Tibial nerve (tissue), 4 donors: ENCODE measurements around the gene STK39. TPM values are rescaled to one million over a fixed set of nuclear protein-coding genes. Genes with fewer than 3 reads are reported as not detected.

Experiments used
- DNase-seq, 2 donors: peaks; one replicate each; pipeline ENCODE4 v3.0.0-alpha.2; 2019; ENCODE audit warnings: low spot score in 2 of 2
- H3K27ac ChIP-seq, 4 donors: fragments of 200-600 bp; sonication (generic) in 3 of 4; one replicate each; pipeline ENCODE4 v1.5.1; 2017 to 2019; ENCODE audit warnings: mild to moderate bottlenecking in 1 of 4
- H3K27me3 ChIP-seq, 2 donors: fragments of 200-600 bp; sonication (generic) in 1 of 2; one replicate each; pipeline versions ENCODE4 v1.5.1 to v1.6.0; 2017 to 2019
- H3K36me3 ChIP-seq, 3 donors: fragments of 200-600 bp; sonication (generic); one replicate each; pipeline ENCODE4 v1.5.1; 2018 to 2019
- H3K4me1 ChIP-seq, 4 donors: fragments of 200-600 bp; sonication (generic) in 3 of 4; one replicate each; pipeline ENCODE4 v1.5.1; 2017 to 2019
- H3K4me3 ChIP-seq, 4 donors: fragments of 200-600 bp; sonication (generic) in 3 of 4; one replicate each; pipeline ENCODE4 v1.5.1; 2017 to 2019; ENCODE audit warnings: mild to moderate bottlenecking in 1 of 4, moderate library complexity in 1 of 4
- H3K9me3 ChIP-seq, 4 donors: fragments of 200-600 bp; sonication (generic) in 3 of 4; one replicate each; pipeline ENCODE4 v1.5.1; 2017 to 2019
- CTCF ChIP-seq, 5 experiments: fragments of 200-600 bp in 3 of 5; fragments of 450-650 bp in 2 of 5; sonication (generic) in 3 of 5; IDR thresholded peaks; one replicate each; pipeline ENCODE4 v1.5.1; 2016 to 2019; ENCODE audit warnings: antibody characterized with exemption in 5 of 5, mild to moderate bottlenecking in 3 of 5, moderate library complexity in 2 of 5
- EP300 ChIP-seq, 2 donors: sonication (generic); formaldehyde crosslinking; IDR thresholded peaks; one replicate each; pipeline ENCODE4 v1.6.1; 2017; ENCODE audit warnings: antibody characterized with exemption in 2 of 2, mild to moderate bottlenecking in 1 of 2
- POLR2A ChIP-seq, 2 donors: fragments of 450-650 bp; IDR thresholded peaks; one replicate each; pipeline ENCODE4 v1.6.1; 2017; ENCODE audit warnings: antibody characterized with exemption in 2 of 2, mild to moderate bottlenecking in 2 of 2, moderate library complexity in 2 of 2
- WGBS, 2 donors: methylation state at CpG; one replicate each; pipeline ENCODE4 v1.1.5; 2018; 5-methylcytosine and 5-hydroxymethylcytosine counted together
- total RNA-seq, 4 donors: library from RNA; depleted of rRNA; stranded (reverse); fragments of >200 nt; gene quantifications; one replicate each; pipeline ENCODE4 v1.1.0, GENCODE V29; 2016

STK39 gene
- total RNA-seq, 4 donors from 2014 or later, result 8.5 to 13.5 (median 12.0) TPM

DNA sequence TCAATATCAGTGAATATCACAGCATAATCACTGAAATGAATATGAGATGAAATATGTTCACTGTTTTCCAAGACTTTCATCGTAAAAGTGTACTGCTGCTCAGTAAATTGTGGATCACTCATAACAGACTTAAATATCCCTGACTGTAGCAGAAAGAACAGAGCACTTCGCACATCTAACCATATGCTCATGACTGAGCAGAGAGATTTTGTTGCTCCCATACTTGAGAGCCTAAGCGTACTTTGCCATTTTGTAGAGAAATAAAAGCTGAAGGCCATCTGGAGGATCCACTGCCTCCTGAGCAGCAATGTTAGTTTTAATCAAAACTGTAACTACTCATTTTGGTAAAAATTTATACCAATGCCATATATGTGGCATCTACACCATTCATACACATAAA is 243.5 kb downstream of the STK39 start:
- Histone ChIP-seq H3K4me1 (no peaks in the 10 kb centered on the region), H3K36me3 (peaks cover 0 to 13% (median 0%) of the 10 kb centered on the region in 3 donors), H3K27me3 (no peaks in the 10 kb centered on the region), H3K9me3 (no peaks in the 10 kb centered on the region), H3K4me3 (no peak overlapping the region), H3K27ac (no peak overlapping the region)
- DNase-seq, result no peak
- WGBS, 2 donors, result 80 to 85% methylated on average over 3 of the region's 3 CpGs
- TF ChIP-seq POLR2A (IDR thresholded peaks at IDR 0.05), result no peak
- TF ChIP-seq CTCF (IDR thresholded peaks at IDR 0.05), result no peak
- no peak for TF ChIP-seq EP300 (IDR thresholded peaks at IDR 0.05)

- Histone ChIP-seq H3K4me3 (no peak overlapping the region), H3K27ac (no peak overlapping the region), H3K9me3 (no peaks in the 10 kb centered on the region), H3K4me1 (no peaks in the 10 kb centered on the region), H3K27me3 (no peaks in the 10 kb centered on the region), H3K36me3 (peaks cover 0 to 9% (median 0%) of the 10 kb centered on the region in 3 donors)
- DNase-seq, result no peak
- WGBS, 2 donors, result 52 to 60% methylated on average over 2 of the region's 2 CpGs
- TF ChIP-seq EP300 (IDR thresholded peaks at IDR 0.05) (no peak), POLR2A (IDR thresholded peaks at IDR 0.05) (no peak), CTCF (IDR thresholded peaks at IDR 0.05) (no peak)
Observed at GRCh38 chr2:168002021-168002553, 245.3 kb downstream of the STK39 start.

- Histone ChIP-seq H3K4me1 (no peaks in the 10 kb centered on the region), H3K27ac (no peak overlapping the region), H3K4me3 (no peak overlapping the region), H3K36me3 (no peaks in the 10 kb centered on the region), H3K9me3 (no peaks in the 10 kb centered on the region), H3K27me3 (no peaks in the 10 kb centered on the region)
- WGBS, 2 donors, result 88 to 89% methylated on average over 1 of the region's 1 CpG
- TF ChIP-seq EP300 (IDR thresholded peaks at IDR 0.05) (no peak), POLR2A (IDR thresholded peaks at IDR 0.05) (no peak), CTCF (IDR thresholded peaks at IDR 0.05) (no peak)
- no peak for DNase-seq
Observed at GRCh38 chr2:167992278-167992677, 255.1 kb downstream of the STK39 start.

DNA sequence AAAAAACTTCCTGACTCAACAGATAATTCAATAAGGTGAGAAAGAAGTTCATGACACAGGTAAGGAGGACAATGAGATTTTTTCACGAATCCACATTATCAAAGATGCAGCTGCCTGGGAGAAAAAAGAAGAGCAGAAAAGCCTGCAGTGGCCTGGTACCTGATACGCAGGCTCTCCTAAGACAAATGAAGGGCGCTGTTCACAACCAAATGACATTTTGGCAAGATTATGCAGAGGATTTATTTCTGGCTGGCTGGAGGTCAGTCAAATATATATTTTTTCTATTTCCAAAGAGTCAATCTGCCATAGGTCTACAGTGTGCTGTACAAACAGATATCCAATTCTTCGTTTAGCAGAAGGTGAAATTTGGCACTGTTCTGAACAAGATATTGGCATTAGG is 257.3 kb downstream of the STK39 start:
- WGBS, 2 donors, result 94% methylated on average over 4 of the region's 4 CpGs
- H3K9me3 ChIP-seq, result no peaks in the 10 kb centered on the region
- no peaks in the 10 kb centered on the region for H3K27me3 ChIP-seq
- H3K36me3 ChIP-seq, result no peaks in the 10 kb centered on the region
- H3K27ac ChIP-seq, result no peak overlapping the region
- TF ChIP-seq EP300 (IDR thresholded peaks at IDR 0.05) (no peak), CTCF (IDR thresholded peaks at IDR 0.05) (no peak), POLR2A (IDR thresholded peaks at IDR 0.05) (no peak)
- DNase-seq, result no peak
- no peak overlapping the region for H3K4me3 ChIP-seq
- no peaks in the 10 kb centered on the region for H3K4me1 ChIP-seq

DNA sequence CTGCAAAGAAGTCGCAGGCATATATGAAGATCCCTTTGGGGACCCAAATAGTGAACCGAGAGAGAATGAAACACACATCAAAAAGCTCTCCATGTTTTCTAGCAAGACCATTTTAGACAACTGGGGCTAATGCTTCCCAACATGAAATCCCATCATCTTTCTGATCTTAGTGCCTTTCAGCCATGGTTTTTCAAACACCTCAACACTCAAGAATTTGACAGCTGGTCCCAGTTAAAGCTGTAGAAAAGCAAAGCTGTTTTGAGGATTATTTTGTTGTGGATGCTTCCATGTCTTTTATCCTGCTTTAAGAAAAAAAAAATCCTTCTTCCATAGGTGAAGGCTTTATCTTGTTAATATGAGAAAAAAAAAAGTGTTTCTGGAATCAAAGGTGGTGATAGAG is 259.1 kb downstream of the STK39 start:
- DNase-seq, result no peak
- H3K9me3 ChIP-seq, result no peaks in the 10 kb centered on the region
- TF ChIP-seq EP300 (IDR thresholded peaks at IDR 0.05) (no peak), CTCF (IDR thresholded peaks at IDR 0.05) (no peak), POLR2A (IDR thresholded peaks at IDR 0.05) (no peak)
- no peaks in the 10 kb centered on the region for H3K4me1 ChIP-seq
- no peaks in the 10 kb centered on the region for H3K36me3 ChIP-seq
- no peak overlapping the region for H3K4me3 ChIP-seq
- no peaks in the 10 kb centered on the region for H3K27me3 ChIP-seq
- H3K27ac ChIP-seq, result no peak overlapping the region
- WGBS, 2 donors, result 88 to 92% methylated on average over 2 of the region's 2 CpGs
